GM12873 (cell line): ENCODE measurements around the gene MACROH2A1.

Experiments used
- CTCF ChIP-seq: IDR thresholded peaks from 2 replicates; pipeline ENCODE4 v1.5.1; 2012; ENCODE audit warnings: low read depth, mild to moderate bottlenecking, moderate library complexity, low read length, control low read depth; ENCODE audit not compliant: insufficient read depth; ENCODE audit errors: missing control alignments

Gene MACROH2A1

DNA sequence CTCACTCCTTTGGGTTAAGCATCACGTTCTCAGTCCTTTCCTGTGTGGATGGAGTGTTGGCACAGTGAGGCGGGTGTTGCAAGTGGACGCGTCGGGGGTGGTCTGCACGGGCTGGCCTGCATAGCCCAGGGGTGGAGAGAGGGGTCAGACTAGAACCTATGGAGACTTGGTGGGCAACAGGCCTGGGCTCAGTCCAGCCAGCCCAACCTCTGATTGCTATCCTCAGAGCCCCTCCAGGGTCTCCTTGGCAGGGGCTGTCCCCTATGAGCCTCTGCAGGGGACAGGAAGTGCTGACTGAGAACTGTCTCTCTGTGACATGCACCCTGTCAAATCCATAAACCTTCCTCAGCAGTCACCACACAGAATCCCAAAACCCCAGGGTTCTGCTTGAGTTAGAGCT is 45.9 kb upstream of the MACROH2A1 start:
- no peak for TF ChIP-seq CTCF

- no peak for TF ChIP-seq CTCF
Observed at GRCh38 chr5:135444360-135444759, 45.3 kb upstream of the MACROH2A1 start.

DNA sequence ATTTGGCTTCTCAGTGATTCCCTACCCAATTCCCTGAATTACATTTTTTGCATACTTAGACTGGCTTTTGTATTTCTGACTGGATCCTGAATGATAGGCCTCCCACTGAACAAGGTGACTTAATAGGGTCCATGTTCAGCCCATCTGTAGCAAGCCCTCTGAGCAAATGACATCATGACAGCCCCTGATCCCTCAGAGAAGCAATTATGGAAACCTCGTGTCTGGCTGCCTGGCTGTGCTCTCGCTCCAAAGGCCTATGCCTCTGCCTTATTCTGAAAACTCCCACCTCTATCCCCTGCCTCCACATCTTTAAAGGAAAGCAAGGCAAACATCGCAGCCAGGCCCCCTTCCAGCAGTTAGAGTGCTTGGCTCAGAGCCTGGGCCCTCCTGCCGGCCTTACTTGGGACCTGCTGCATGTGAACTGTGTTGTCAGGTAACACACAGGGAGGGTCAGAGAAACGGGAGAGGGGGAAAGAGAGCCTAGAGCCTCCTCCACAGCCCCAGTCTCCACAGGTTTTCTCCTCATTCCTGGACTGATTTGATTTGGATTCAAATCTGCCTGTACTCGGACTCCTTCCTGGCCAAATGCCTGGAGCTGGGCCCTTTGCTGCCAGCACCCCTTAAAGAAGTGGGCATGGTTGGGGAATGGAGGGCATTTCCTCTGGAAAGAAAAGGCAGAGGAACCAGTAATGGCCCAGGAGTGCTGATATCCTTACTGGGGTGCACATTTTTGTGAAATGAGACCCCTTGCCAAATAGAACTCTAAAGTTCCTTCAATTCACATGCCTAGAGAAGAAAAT is 44.3 kb upstream of the MACROH2A1 start:
- no peak for TF ChIP-seq CTCF

DNA sequence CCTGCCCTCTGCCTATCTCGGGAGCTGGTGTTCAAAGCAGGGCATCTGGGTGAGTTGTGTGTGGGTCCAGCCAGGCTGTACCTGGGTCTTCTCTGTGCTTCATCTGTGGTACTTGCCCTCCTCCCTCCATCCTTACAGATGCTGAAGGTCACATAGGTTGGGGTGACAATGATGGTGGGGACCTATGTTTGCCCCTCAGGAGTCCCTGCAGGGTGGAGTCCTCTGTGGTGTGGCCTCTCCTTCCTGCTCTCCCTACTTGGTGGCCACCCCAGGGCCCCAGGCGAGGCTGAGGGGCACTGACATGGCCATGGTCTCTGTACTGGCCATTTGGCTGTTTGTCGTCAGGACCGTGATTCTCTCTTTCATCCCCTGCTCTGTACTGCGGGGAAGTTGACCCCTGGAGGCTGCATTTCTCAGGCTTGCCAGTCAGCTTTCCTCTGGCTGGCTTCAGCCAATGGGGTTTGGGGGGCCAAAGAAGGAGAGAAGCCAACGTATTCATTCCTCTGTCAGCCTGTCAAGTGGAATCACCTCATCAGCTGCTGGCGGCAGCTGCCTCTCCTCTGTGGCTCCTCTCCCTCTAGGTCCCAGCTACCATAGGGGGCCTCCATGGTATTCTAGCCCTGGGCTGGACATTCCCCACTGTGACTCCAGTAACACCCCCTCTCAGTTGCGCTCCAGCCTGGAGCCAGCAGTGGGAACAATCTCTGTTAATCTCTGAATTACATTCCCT is 43.6 kb upstream of the MACROH2A1 start:
- TF ChIP-seq CTCF: no peak

GRCh38 chr5:135441919-135442318 is 42.9 kb upstream of the MACROH2A1 start:
- TF ChIP-seq CTCF: no peak

GRCh38 chr5:135441350-135441831 is 42.4 kb upstream of the MACROH2A1 start:
- no peak for TF ChIP-seq CTCF

DNA sequence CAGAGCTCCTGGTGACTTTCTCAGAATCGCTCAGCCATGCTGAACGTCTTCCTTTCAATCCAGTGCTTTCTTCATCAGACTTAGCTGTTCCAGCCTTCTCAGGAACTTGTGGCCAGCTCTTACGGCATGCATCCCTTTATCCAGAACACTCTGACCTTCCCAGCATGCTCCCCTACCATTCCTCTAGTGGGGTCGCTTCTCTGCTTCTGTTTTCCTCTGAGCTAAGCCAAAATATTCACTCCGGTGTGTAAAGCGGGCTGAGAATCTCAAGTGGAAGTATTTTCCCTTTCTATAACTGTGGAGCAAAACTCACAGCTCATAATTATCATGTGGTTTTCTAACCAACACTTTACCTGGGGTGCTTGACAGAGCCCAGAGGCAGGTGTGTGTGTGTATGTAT is 41.9 kb upstream of the MACROH2A1 start:
- TF ChIP-seq CTCF: no peak
